Suprapubic skin (tissue), 3 donors: ENCODE results near the gene MPDZ.

Source experiments
- CTCF ChIP-seq, 2 donors: fragments of 200-600 bp in 1 of 2; fragments of 450-650 bp in 1 of 2; sonication (generic) in 1 of 2; IDR thresholded peaks; one replicate each; pipeline ENCODE4 v1.5.1; 2016 to 2019; ENCODE audit warnings: antibody characterized with exemption in 2 of 2, mild to moderate bottlenecking in 1 of 2, moderate library complexity in 1 of 2
- EP300 ChIP-seq: sonication (generic); formaldehyde crosslinking; IDR thresholded peaks from one replicate; pipeline ENCODE4 v1.6.1; 2017; ENCODE audit warnings: antibody characterized with exemption

GRCh38 chr9:13220837-13221236, 58.7 kb downstream of the MPDZ start:
- TF ChIP-seq CTCF (IDR thresholded peaks at IDR 0.05), result no peak
- TF ChIP-seq EP300, result no peak
